Esophagus squamous epithelium (tissue), 4 donors: ENCODE results near the gene MBD5.

ENCODE experiments used
- POLR2A ChIP-seq, 4 donors: fragments of 450-650 bp; IDR thresholded peaks; one replicate each; pipeline ENCODE4 v1.6.1; 2017; ENCODE audit warnings: antibody characterized with exemption in 4 of 4, mild to moderate bottlenecking in 4 of 4, moderate library complexity in 3 of 4
- TF ChIP-seq, protein P1 (sequence below), 6 experiments: fragments of 450-650 bp in 4 of 6; fragments of 200-600 bp in 2 of 6; sonication (generic) in 2 of 6; IDR thresholded peaks; one replicate each; pipeline ENCODE4 v1.5.1; 2016 to 2019; ENCODE audit warnings: antibody characterized with exemption in 6 of 6, mild to moderate bottlenecking in 4 of 6, moderate library complexity in 4 of 6

DNA sequence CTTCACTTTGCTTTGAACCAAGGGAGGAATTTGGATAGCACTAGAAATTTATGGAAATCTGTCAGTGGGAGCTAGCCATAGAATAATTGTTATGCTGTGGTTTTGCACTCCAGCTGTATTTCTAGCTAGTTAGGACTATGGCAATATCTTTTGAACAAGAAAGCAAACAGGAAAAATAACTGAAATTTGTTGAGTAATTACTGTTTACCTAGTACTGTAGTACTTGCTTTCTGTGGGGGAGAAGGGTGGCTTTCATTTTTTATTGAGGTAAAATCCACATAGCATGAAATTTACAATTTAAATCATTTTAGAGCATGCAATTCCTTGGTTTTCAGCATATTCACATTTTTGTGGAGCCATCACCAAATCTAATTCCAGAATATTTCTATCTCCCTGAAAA is 28.4 kb downstream of the MBD5 start:
- TF ChIP-seq, protein P1, sequence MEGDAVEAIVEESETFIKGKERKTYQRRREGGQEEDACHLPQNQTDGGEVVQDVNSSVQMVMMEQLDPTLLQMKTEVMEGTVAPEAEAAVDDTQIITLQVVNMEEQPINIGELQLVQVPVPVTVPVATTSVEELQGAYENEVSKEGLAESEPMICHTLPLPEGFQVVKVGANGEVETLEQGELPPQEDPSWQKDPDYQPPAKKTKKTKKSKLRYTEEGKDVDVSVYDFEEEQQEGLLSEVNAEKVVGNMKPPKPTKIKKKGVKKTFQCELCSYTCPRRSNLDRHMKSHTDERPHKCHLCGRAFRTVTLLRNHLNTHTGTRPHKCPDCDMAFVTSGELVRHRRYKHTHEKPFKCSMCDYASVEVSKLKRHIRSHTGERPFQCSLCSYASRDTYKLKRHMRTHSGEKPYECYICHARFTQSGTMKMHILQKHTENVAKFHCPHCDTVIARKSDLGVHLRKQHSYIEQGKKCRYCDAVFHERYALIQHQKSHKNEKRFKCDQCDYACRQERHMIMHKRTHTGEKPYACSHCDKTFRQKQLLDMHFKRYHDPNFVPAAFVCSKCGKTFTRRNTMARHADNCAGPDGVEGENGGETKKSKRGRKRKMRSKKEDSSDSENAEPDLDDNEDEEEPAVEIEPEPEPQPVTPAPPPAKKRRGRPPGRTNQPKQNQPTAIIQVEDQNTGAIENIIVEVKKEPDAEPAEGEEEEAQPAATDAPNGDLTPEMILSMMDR (IDR thresholded peaks at IDR 0.05) = no peak
- TF ChIP-seq POLR2A (IDR thresholded peaks at IDR 0.05) = no peak
